Middle frontal gyrus (tissue), 1 donor: ENCODE measurements around the gene FAM163B.

Source experiments
- DNase-seq: peaks from one replicate; pipeline ENCODE4 v3.0.0-alpha.2; 2015; ENCODE audit warnings: low spot score; ENCODE audit errors: extremely low spot score

The FAM163B gene

GRCh38 chr9:133582501-133583045, 26.6 kb downstream of the FAM163B start:
- no peak for DNase-seq

DNA sequence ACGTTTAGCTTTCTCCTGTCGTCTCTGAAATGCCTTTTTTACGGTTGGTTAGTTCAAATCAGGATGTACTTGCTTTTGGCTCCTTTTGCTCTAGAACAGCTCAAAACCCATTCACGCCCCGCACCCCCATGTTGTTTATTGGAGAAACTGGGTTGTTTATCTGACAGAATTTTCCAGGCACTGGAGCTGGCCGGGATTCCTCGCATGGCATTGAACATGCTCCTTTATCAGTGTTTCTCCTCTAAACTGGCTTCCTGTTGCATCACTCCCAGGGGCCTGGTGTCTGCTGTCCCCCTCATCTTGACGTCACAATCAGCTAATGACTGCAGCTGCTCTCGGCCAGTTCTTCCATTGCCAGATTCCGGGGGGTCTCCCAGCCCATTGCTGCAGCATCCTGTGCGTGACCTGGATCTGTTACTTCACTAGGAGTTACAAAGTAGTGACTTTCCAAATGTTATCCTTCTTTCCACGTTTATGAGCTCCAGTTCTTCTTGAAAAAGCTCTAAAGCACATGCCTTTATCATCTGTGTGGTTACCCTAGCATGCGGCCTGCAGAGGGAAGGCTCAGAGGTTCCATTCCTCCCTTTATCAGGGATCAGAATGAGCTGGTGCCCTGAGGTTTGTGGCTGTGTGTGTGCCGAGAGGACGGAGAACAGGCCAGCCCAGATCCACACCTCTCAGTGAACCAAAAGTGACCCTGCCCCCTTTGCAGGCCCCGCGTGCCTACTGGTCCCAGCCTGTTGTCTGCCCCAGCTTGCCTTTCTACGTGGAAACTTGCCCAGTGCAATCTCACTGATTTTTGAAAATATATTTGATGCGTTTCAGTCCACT, 27.5 kb downstream of the FAM163B start:
- DNase-seq, result no peak

- no peak for DNase-seq
Observed at GRCh38 chr9:133581011-133581410, 28.2 kb downstream of the FAM163B start.

- DNase-seq, result no peak
Observed at GRCh38 chr9:133580419-133580738, 28.8 kb downstream of the FAM163B start.

GRCh38 chr9:133579601-133580418, 29.4 kb downstream of the FAM163B start:
- DNase-seq, result no peak

GRCh38 chr9:133578524-133579441, 30.4 kb downstream of the FAM163B start:
- DNase-seq, result no peak

- DNase-seq, result no peak
Observed at GRCh38 chr9:133577737-133578112, 31.5 kb downstream of the FAM163B start.

GRCh38 chr9:133576875-133577736, 32.1 kb downstream of the FAM163B start:
- DNase-seq, result no peak

DNA sequence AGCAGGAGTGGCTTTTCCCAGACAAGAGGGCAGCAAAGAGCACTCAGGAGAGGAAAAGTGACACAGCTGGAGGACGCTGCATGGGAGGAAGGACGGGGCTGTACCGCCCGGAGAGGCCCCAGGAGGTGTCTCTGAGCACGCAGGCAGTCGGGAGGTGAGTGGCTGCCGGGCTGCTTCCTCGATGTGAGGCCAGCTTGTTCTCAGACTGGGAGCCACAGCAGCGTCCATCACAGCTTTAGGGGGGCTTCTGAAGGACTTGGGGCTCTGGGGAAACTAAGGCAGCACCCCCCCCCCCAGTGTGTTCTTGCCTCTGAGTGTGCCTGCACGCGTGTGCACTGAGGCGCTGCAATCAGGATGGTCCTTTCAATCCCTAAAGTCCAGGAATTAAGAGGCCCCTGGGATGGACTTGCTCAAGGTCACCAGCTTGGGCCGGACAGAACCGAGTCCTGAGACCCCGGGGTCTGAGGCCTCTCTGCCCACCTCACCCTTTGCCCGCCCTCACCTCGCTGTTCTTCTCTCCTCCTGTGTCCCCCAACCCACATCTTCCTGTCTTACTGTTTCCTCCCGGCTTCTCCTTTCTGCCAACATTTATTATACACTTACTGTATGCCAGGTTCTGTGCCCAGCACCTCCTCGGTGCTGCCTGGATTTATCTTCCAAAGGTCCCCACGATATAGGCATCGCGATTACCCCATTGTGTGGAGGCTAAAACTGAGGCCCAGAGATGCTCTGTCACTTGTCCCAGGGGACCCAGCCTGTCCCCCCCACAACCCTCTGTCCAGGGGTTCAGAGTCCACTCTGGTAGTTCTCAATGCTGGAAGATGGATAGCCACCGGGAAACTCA, 32.9 kb downstream of the FAM163B start:
- DNase-seq, result no peak

GRCh38 chr9:133575186-133576030, 33.8 kb downstream of the FAM163B start:
- DNase-seq, result no peak

DNA sequence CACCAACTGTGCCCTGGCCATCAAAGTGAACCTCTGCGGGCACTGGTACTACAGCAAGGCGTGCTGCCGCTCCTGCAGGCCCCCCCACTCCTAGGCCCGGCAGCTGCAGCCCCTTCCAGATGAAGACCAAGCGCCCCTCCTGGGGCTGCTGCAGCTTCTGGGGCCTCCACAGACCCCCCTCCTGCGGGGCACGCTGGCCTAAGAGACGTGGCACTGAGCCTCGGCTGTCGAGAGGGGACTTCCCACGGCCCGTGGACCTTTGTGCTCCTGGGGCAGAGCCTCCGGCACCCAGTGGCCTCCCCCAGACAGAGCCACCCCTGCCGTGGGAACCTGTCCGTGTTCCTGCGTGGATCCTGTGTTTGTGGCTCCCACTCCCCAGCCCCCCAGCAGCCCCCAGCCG, 34.4 kb downstream of the FAM163B start:
- DNase-seq, result no peak

DNA sequence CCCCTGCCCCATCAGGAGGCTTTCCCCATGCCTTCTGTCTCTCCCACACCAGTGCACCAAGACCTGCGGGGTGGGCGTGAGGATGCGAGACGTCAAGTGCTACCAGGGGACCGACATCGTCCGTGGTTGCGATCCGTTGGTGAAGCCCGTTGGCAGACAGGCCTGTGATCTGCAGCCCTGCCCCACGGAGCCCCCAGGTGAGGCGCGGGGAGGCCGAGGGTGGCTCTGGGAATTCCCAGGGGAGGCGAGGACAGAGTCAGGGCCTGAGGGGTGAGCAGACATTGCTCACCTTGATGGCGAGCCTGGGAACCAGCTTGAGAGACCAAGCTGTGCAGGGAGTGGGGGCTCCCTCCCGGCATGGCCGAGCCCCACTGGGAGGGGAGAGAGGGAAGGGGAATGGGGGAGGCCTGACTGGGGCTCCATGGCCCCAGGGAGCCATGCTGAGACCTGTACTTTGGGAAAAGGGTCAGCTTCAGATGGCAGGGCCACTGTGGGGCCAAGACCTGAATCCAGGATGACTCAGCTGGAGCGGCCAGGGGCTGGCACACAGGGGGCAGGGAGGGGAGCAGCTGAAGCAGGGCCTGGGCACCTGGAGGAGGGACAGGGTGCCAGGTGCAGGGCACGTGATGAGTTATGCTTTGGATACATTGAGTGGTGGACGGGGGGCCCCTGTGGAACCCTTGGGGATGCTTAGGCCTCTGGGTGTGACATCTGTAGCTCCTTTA, 35.2 kb downstream of the FAM163B start:
- no peak for DNase-seq

- peak; percentile 73 for DNase-seq
Observed at GRCh38 chr9:133572821-133573361, 36.3 kb downstream of the FAM163B start.

DNA sequence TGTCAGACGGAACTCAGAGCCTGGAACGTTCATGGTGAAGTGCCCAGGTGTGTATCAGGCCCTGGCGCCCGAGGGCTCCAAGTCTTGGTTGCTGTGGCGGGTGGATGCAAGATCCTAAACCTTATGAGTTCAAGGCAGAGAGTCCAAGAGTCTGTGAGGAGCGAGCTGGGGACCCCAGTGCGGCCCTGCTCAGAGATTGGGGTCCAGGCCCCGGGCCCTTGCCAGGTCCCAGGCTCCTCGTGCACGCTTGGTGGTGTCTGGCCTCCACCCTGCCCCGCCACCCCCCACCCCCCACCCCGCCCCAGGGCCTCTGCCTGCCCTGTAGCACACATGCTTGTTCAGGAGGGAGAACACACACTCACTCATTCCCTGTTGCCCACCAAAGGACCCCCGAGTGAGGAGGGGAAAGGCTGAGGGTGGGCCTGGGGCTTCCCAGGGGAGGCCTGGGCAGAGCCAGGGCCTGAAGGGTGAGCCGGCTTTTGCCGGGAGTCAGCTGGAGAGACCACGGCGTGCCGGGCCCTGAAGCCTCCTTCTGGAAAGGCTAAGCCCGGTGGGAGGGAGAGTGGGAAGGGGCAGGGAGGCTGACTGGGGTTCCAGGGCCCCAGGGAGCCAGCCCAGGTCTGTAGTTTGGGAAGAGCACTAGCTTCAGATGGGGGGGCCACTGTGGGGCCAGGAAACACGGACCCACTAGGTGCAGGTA, 37.1 kb downstream of the FAM163B start:
- DNase-seq, result no peak

- no peak for DNase-seq
Observed at GRCh38 chr9:133571391-133571890, 37.7 kb downstream of the FAM163B start.

DNA sequence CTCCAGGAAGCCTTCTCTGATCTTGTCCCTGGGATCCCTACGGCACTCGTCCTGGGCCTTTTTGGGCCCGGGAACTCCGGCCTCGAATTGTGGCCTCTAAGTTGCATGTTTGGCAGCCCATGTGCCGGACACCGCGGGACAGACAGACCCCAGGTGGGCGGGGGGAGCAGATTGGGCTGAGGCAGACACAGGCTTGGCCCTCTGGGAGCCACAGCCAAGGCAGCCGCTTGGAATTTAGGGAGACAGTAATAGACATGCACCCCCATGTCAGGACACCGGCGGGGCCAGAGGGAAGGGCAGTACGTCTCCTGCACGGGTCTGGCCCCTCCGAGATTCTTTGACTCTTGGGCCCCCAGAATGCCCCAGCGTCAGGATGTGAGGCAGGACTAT, 38.5 kb downstream of the FAM163B start:
- DNase-seq, result no peak
